Retinal pigment epithelial cell (primary cell): ENCODE data around the gene CTTN.

Source experiments
- DNase-seq: peaks from one replicate; pipeline ENCODE4 v3.0.0-alpha.2; 2010; ENCODE audit warnings: low read depth
- H3K4me3 ChIP-seq: 2 replicates; pipeline ENCODE4 v1.5.1; 2011; ENCODE audit warnings: mild to moderate bottlenecking, low read length, control low read depth, moderate library complexity
- CTCF ChIP-seq: conservative IDR thresholded peaks from 2 replicates; pipeline ENCODE4 v1.5.1; 2011; ENCODE audit warnings: low read depth, low read length, control low read depth, inconsistent platforms

The CTTN gene

DNA sequence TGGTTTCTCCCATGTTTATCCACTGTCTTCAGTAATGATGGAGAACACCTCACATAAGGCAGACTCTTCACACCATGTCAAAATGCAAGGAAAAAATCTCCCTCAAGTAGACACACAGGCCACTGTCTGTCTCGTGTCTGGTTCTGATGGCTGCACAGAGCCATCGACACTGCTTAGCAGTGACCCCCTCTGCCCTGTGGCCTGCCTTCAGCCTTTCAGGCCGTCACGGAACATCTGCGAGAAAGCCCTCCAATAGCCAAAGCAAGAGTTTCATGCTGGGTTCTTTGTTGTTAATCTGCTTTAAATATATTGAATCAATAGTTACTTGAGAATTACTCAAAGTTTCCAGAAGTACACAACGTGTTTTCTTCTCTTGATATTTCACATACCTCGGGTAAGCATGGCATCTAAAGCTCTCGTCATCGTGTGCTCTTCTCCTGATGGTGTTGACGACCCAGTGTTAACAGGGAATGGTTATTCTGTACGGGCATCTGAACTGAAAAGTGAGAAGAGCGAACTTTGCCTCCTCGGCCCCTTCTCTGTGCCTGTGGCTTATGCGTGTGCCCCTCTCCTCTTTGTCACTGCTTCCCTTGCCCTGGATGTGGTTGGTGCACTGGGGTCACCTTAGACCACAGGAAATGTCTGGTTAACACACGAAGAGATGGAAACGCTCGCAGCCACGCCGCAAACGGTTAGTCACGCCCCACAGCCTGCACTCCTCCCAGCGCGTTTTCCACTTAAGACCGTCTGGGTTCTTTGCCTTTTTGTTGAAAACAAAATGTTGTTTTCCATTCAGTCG lies 33.4 kb upstream of the CTTN start:
- TF ChIP-seq CTCF, result no peak
- H3K4me3 ChIP-seq, result no peak overlapping the region
- DNase-seq, result no peak

DNA sequence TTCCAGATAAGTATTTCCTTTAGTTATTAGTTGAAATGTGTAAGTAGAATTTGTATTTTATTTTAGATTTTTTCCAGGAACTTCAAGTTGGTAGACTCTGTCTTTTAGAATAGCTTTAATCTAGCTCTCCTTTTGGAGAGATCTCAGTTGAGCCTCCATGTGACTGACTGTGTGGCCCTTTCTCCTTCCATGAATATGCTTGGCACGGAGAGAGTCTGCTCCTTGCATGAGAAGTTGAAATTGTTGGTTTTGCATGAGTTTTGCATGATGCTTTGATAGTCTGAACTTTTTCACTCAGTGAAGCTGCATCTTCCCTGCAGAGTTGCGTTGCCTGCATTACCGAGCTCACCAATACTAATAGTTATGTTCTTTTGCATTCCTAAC lies 32.8 kb upstream of the CTTN start:
- DNase-seq, result no peak
- TF ChIP-seq CTCF, result no peak
- no peak overlapping the region for H3K4me3 ChIP-seq

DNA sequence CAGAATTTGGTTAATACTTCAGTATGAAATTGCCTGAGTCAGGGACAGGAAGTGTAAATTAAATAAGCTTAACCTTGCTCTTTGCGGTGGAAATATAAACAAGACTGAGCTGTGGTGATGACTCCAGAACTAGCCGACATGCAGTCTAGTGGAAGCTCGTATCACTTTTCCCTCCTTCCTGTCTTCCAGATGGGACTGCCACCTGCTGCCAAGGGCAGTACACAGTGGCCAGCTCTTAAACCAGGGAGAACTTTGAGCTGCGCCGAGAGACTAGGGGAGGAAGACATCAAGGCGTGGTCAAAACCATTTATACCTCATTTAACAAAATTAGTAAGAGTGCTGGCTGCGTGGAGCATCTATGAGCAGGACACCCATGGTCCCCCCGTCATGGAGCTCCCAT lies 31.3 kb upstream of the CTTN start:
- no peak for DNase-seq
- no peak overlapping the region for H3K4me3 ChIP-seq
- TF ChIP-seq CTCF, result no peak

GRCh38 chr11:70368961-70369360 lies 29.4 kb upstream of the CTTN start:
- no peak overlapping the region for H3K4me3 ChIP-seq
- DNase-seq, result no peak
- no peak for TF ChIP-seq CTCF

DNA sequence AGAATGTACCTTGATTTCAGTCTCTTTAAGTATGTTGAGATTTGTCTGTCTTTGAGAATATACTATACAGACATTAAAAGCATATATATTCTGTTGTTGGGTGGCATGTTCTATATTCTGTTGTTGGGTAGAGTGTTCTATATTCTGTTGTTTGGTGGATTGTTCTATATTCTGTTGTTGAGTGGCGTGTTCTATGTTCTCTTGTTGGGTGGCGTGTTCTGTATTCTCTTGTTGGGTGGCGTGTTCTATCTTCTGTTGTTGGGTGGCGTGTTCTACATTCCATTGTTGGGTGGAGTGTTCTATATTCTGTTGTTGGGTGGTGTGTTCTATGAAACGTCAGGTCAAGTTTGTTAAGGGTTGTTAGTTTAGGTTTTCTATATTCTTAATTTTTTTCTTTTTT lies 27.1 kb upstream of the CTTN start:
- no peak for TF ChIP-seq CTCF
- DNase-seq, result no peak
- no peak overlapping the region for H3K4me3 ChIP-seq

DNA sequence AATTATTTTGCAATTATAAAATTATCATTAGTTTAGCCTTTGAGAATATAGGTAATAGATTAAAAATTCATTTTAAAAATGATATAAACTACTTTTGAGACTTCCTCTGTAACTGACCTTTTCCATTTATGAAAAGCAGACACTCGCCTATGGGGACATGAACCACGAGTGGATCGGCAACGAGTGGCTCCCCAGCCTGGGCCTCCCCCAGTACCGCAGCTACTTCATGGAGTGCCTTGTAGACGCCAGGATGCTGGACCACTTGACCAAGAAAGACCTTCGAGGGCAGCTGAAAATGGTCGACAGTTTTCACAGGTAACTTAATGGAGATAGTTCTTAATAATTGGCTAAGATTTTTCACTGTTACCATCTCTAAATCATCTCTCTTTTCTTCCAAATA lies 26.3 kb upstream of the CTTN start:
- no peak for DNase-seq
- no peak for TF ChIP-seq CTCF

DNA sequence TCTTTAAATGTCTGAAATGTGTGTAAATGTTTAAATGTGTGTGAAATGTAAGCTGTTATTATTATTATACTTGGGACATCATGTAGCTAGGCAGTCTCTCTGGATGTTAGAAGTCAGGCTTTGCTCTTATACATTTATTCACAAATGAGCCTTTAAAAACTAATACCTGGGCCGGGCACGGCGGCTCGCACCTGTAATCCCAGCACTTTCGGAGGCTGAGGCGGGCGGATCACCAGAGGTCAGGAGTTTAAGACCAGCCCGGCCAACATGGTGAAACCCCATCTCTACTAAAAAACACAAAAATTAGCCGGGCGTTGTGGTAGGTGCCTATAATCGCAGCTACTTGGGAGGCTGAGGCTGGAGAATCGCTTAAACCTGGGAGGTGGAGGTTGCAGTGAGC lies 21.7 kb upstream of the CTTN start:
- TF ChIP-seq CTCF, result no peak
- DNase-seq, result no peak
- H3K4me3 ChIP-seq, result no peak overlapping the region

More for the DNA sequence above, 26.3 kb upstream of the CTTN start:
- H3K4me3 ChIP-seq, result no peak overlapping the region
